ENCODE measurements around the gene TMEM128.
"Not testable (repeated sequence)": the region's sequence is repeated elsewhere in the genome, so short reads cannot be mapped to it uniquely, and the experiment has no call there.

TMEM128 gene

GRCh38 chr4:4257705-4258104 lies 9.7 kb upstream of the TMEM128 start:
- not testable (repeated sequence) for H3K27me3 ChIP-seq (replicated peaks; ENCODE audit: control insufficient read depth, insufficient read depth, low read length, poor library complexity, severe bottlenecking); H3K9me3 ChIP-seq (ENCODE audit: control insufficient read depth, low read length); H3K27ac ChIP-seq (ENCODE audit: insufficient read depth, low read length, poor library complexity, severe bottlenecking); H3K4me3 ChIP-seq (ENCODE audit: insufficient read depth, low read depth, low read length, poor library complexity, severe bottlenecking); H3K36me3 ChIP-seq (ENCODE audit: control insufficient read depth, insufficient read depth, low read length); H3K4me1 ChIP-seq (ENCODE audit: control insufficient read depth, insufficient read depth, low read length, poor library complexity, severe bottlenecking); DNase-seq

- DNase-seq: no peak
- no peak overlapping the region for H3K27ac ChIP-seq (ENCODE audit: insufficient read depth, low read length, poor library complexity, severe bottlenecking)
- no peaks in the 10 kb centered on the region for H3K4me1 ChIP-seq (ENCODE audit: control insufficient read depth, insufficient read depth, low read length, poor library complexity, severe bottlenecking)
- H3K4me3 ChIP-seq (ENCODE audit: insufficient read depth, low read depth, low read length, poor library complexity, severe bottlenecking): no peak overlapping the region
- no peaks in the 10 kb centered on the region for H3K27me3 ChIP-seq (replicated peaks; ENCODE audit: control insufficient read depth, insufficient read depth, low read length, poor library complexity, severe bottlenecking)
- no peaks in the 10 kb centered on the region for H3K36me3 ChIP-seq (ENCODE audit: control insufficient read depth, insufficient read depth, low read length)
- no peaks in the 10 kb centered on the region for H3K9me3 ChIP-seq (ENCODE audit: control insufficient read depth, low read length)
Measured at GRCh38 chr4:4256799-4257198, 8.8 kb upstream of the TMEM128 start.

- no peaks in the 10 kb centered on the region for H3K9me3 ChIP-seq (ENCODE audit: control insufficient read depth, low read length)
- H3K27me3 ChIP-seq (replicated peaks; ENCODE audit: control insufficient read depth, insufficient read depth, low read length, poor library complexity, severe bottlenecking): no peaks in the 10 kb centered on the region
- H3K36me3 ChIP-seq (ENCODE audit: control insufficient read depth, insufficient read depth, low read length): no peaks in the 10 kb centered on the region
- no peaks in the 10 kb centered on the region for H3K4me1 ChIP-seq (ENCODE audit: control insufficient read depth, insufficient read depth, low read length, poor library complexity, severe bottlenecking)
- no peak overlapping the region for H3K4me3 ChIP-seq (ENCODE audit: insufficient read depth, low read depth, low read length, poor library complexity, severe bottlenecking)
- H3K27ac ChIP-seq (ENCODE audit: insufficient read depth, low read length, poor library complexity, severe bottlenecking): no peak overlapping the region
- no peak for DNase-seq
Measured at GRCh38 chr4:4254666-4255065, 6.6 kb upstream of the TMEM128 start.

GRCh38 chr4:4254199-4254598 lies 6.2 kb upstream of the TMEM128 start:
- Histone ChIP-seq H3K36me3 (ENCODE audit: control insufficient read depth, insufficient read depth, low read length) (no peaks in the 10 kb centered on the region), H3K27me3 (replicated peaks; ENCODE audit: control insufficient read depth, insufficient read depth, low read length, poor library complexity, severe bottlenecking) (no peaks in the 10 kb centered on the region), H3K27ac (ENCODE audit: insufficient read depth, low read length, poor library complexity, severe bottlenecking) (no peak overlapping the region), H3K4me3 (ENCODE audit: insufficient read depth, low read depth, low read length, poor library complexity, severe bottlenecking) (no peak overlapping the region), H3K9me3 (ENCODE audit: control insufficient read depth, low read length) (no peaks in the 10 kb centered on the region), H3K4me1 (ENCODE audit: control insufficient read depth, insufficient read depth, low read length, poor library complexity, severe bottlenecking) (no peaks in the 10 kb centered on the region)
- no peak for DNase-seq

GRCh38 chr4:4249866-4250265 lies 1.8 kb upstream of the TMEM128 start:
- H3K27me3 ChIP-seq (replicated peaks; ENCODE audit: control insufficient read depth, insufficient read depth, low read length, poor library complexity, severe bottlenecking): no peaks in the 10 kb centered on the region
- H3K4me1 ChIP-seq (ENCODE audit: control insufficient read depth, insufficient read depth, low read length, poor library complexity, severe bottlenecking): peaks cover 7% of the 10 kb centered on the region
- H3K36me3 ChIP-seq (ENCODE audit: control insufficient read depth, insufficient read depth, low read length): peaks cover 6% of the 10 kb centered on the region
- no peaks in the 10 kb centered on the region for H3K9me3 ChIP-seq (ENCODE audit: control insufficient read depth, low read length)
- no peak for DNase-seq
- H3K4me3 ChIP-seq (ENCODE audit: insufficient read depth, low read depth, low read length, poor library complexity, severe bottlenecking): no peak overlapping the region
- no peak overlapping the region for H3K27ac ChIP-seq (ENCODE audit: insufficient read depth, low read length, poor library complexity, severe bottlenecking)

GRCh38 chr4:4249342-4249741 lies 1.3 kb upstream of the TMEM128 start:
- H3K27me3 ChIP-seq (replicated peaks; ENCODE audit: control insufficient read depth, insufficient read depth, low read length, poor library complexity, severe bottlenecking); H3K4me3 ChIP-seq (ENCODE audit: insufficient read depth, low read depth, low read length, poor library complexity, severe bottlenecking); H3K27ac ChIP-seq (ENCODE audit: insufficient read depth, low read length, poor library complexity, severe bottlenecking); H3K9me3 ChIP-seq (ENCODE audit: control insufficient read depth, low read length); H3K4me1 ChIP-seq (ENCODE audit: control insufficient read depth, insufficient read depth, low read length, poor library complexity, severe bottlenecking); DNase-seq: not testable (repeated sequence)
- H3K36me3 ChIP-seq (ENCODE audit: control insufficient read depth, insufficient read depth, low read length): peaks cover 11% of the 10 kb centered on the region

GRCh38 chr4:4248885-4249203 lies 821 bp upstream of the TMEM128 start:
- Histone ChIP-seq H3K27ac (ENCODE audit: insufficient read depth, low read length, poor library complexity, severe bottlenecking) (peak overlapping the region; percentile 90), H3K9me3 (ENCODE audit: control insufficient read depth, low read length) (no peaks in the 10 kb centered on the region), H3K4me3 (ENCODE audit: insufficient read depth, low read depth, low read length, poor library complexity, severe bottlenecking) (peak overlapping the region; percentile 92), H3K27me3 (replicated peaks; ENCODE audit: control insufficient read depth, insufficient read depth, low read length, poor library complexity, severe bottlenecking) (no peaks in the 10 kb centered on the region), H3K36me3 (ENCODE audit: control insufficient read depth, insufficient read depth, low read length) (peaks cover 16% of the 10 kb centered on the region), H3K4me1 (ENCODE audit: control insufficient read depth, insufficient read depth, low read length, poor library complexity, severe bottlenecking) (peaks cover 7% of the 10 kb centered on the region)
- DNase-seq: no peak

- Histone ChIP-seq H3K27me3 (replicated peaks; ENCODE audit: control insufficient read depth, insufficient read depth, low read length, poor library complexity, severe bottlenecking) (no peaks in the 10 kb centered on the region), H3K27ac (ENCODE audit: insufficient read depth, low read length, poor library complexity, severe bottlenecking) (peak overlapping the region; percentile 90), H3K9me3 (ENCODE audit: control insufficient read depth, low read length) (no peaks in the 10 kb centered on the region), H3K36me3 (ENCODE audit: control insufficient read depth, insufficient read depth, low read length) (peaks cover 24% of the 10 kb centered on the region), H3K4me3 (ENCODE audit: insufficient read depth, low read depth, low read length, poor library complexity, severe bottlenecking) (peak overlapping the region; percentile 92), H3K4me1 (ENCODE audit: control insufficient read depth, insufficient read depth, low read length, poor library complexity, severe bottlenecking) (peaks cover 7% of the 10 kb centered on the region)
- no peak for DNase-seq
Measured at GRCh38 chr4:4247696-4248028, 361 bp downstream of the TMEM128 start.

- Histone ChIP-seq H3K4me1 (ENCODE audit: control insufficient read depth, insufficient read depth, low read length, poor library complexity, severe bottlenecking) (peaks cover 7% of the 10 kb centered on the region), H3K27ac (ENCODE audit: insufficient read depth, low read length, poor library complexity, severe bottlenecking) (no peak overlapping the region), H3K9me3 (ENCODE audit: control insufficient read depth, low read length) (no peaks in the 10 kb centered on the region), H3K4me3 (ENCODE audit: insufficient read depth, low read depth, low read length, poor library complexity, severe bottlenecking) (no peak overlapping the region), H3K27me3 (replicated peaks; ENCODE audit: control insufficient read depth, insufficient read depth, low read length, poor library complexity, severe bottlenecking) (no peaks in the 10 kb centered on the region), H3K36me3 (ENCODE audit: control insufficient read depth, insufficient read depth, low read length) (peaks cover 30% of the 10 kb centered on the region)
- no peak for DNase-seq
Measured at GRCh38 chr4:4245172-4245571, 2.9 kb downstream of the TMEM128 start.

- not testable (repeated sequence) for H3K4me3 ChIP-seq (ENCODE audit: insufficient read depth, low read depth, low read length, poor library complexity, severe bottlenecking); H3K27ac ChIP-seq (ENCODE audit: insufficient read depth, low read length, poor library complexity, severe bottlenecking); DNase-seq; H3K4me1 ChIP-seq (ENCODE audit: control insufficient read depth, insufficient read depth, low read length, poor library complexity, severe bottlenecking); H3K27me3 ChIP-seq (replicated peaks; ENCODE audit: control insufficient read depth, insufficient read depth, low read length, poor library complexity, severe bottlenecking); H3K9me3 ChIP-seq (ENCODE audit: control insufficient read depth, low read length)
- H3K36me3 ChIP-seq (ENCODE audit: control insufficient read depth, insufficient read depth, low read length): peaks cover 35% of the 10 kb centered on the region
Measured at GRCh38 chr4:4239551-4239950, 8.5 kb downstream of the TMEM128 start.

GRCh38 chr4:4233610-4234009 lies 14.4 kb downstream of the TMEM128 start:
- Histone ChIP-seq H3K9me3 (ENCODE audit: control insufficient read depth, low read length) (no peaks in the 10 kb centered on the region), H3K4me1 (ENCODE audit: control insufficient read depth, insufficient read depth, low read length, poor library complexity, severe bottlenecking) (no peaks in the 10 kb centered on the region), H3K27ac (ENCODE audit: insufficient read depth, low read length, poor library complexity, severe bottlenecking) (no peak overlapping the region), H3K36me3 (ENCODE audit: control insufficient read depth, insufficient read depth, low read length) (peaks cover 8% of the 10 kb centered on the region), H3K4me3 (ENCODE audit: insufficient read depth, low read depth, low read length, poor library complexity, severe bottlenecking) (no peak overlapping the region), H3K27me3 (replicated peaks; ENCODE audit: control insufficient read depth, insufficient read depth, low read length, poor library complexity, severe bottlenecking) (no peaks in the 10 kb centered on the region)
- no peak for DNase-seq

All from effector memory CD4-positive, alpha-beta T cell (primary cell).